TTC549 (cell line): ENCODE measurements around the gene RUNX2.

ENCODE experiments used
- FAIRE-seq: peaks from 2 replicates; lab custom pipeline; 2012; peaks lifted over from hg19 to GRCh38; lab: Jason Lieb, UNC

RUNX2 gene

GRCh38 chr6:45415788-45416518 lies 87.8 kb downstream of the RUNX2 start:
- FAIRE-seq = no peak

GRCh38 chr6:45416700-45417099 lies 88.6 kb downstream of the RUNX2 start:
- FAIRE-seq = no peak

- no peak for FAIRE-seq
Observed at GRCh38 chr6:45417436-45417835, 89.3 kb downstream of the RUNX2 start.

- no peak for FAIRE-seq
Observed at GRCh38 chr6:45419571-45420082, 91.5 kb downstream of the RUNX2 start.

GRCh38 chr6:45420083-45420908 lies 92.2 kb downstream of the RUNX2 start:
- FAIRE-seq = no peak

GRCh38 chr6:45420909-45421708 lies 93.0 kb downstream of the RUNX2 start:
- FAIRE-seq = no peak

- no peak for FAIRE-seq
Observed at GRCh38 chr6:45421709-45422502, 93.8 kb downstream of the RUNX2 start.

GRCh38 chr6:45422503-45423110 lies 94.5 kb downstream of the RUNX2 start:
- FAIRE-seq = no peak

GRCh38 chr6:45423111-45423823 lies 95.1 kb downstream of the RUNX2 start:
- no peak for FAIRE-seq

GRCh38 chr6:45423824-45424450 lies 95.8 kb downstream of the RUNX2 start:
- FAIRE-seq = no peak

- FAIRE-seq = no peak
Observed at GRCh38 chr6:45424451-45424861, 96.3 kb downstream of the RUNX2 start.

GRCh38 chr6:45426251-45426650 lies 98.1 kb downstream of the RUNX2 start:
- no peak for FAIRE-seq

GRCh38 chr6:45427726-45428125 lies 99.6 kb downstream of the RUNX2 start:
- FAIRE-seq = no peak

- no peak for FAIRE-seq
Observed at GRCh38 chr6:45428727-45429126, 100.6 kb downstream of the RUNX2 start.

GRCh38 chr6:45430590-45431202 lies 102.6 kb downstream of the RUNX2 start:
- no peak for FAIRE-seq

- FAIRE-seq = no peak
Observed at GRCh38 chr6:45431317-45432065, 103.4 kb downstream of the RUNX2 start.

- FAIRE-seq = no peak
Observed at GRCh38 chr6:45432977-45433376, 104.8 kb downstream of the RUNX2 start.

- FAIRE-seq = no peak
Observed at GRCh38 chr6:45433533-45434380, 105.6 kb downstream of the RUNX2 start.
